K562 (cell line): Measurements from ENCODE around the gene CILP. TPM values are rescaled to one million over a fixed set of nuclear protein-coding genes. Genes with fewer than 3 reads are reported as not detected.

Experiments
- ATF6 ChIP-seq: sonication (generic); formaldehyde crosslinking; IDR thresholded peaks from 2 replicates; pipeline ENCODE4 v1.4.0; 2020; ENCODE audit warnings: mild to moderate bottlenecking, missing genetic modification reagents
- GATA2 ChIP-seq: sonication (generic); formaldehyde crosslinking; IDR thresholded peaks from 2 replicates; pipeline ENCODE4 v1.4.0; 2020; ENCODE audit warnings: mild to moderate bottlenecking, missing genetic modification reagents
- HNRNPL ChIP-seq: fragments of 200-400 bp; formaldehyde crosslinking; IDR thresholded peaks from 2 replicates; pipeline ENCODE4 v1.6.1; 2017; ENCODE audit warnings: low read depth, mild to moderate bottlenecking, low read length
- HNRNPLL ChIP-seq: fragments of 200-400 bp; formaldehyde crosslinking; IDR thresholded peaks from 2 replicates; pipeline ENCODE4 v1.6.1; 2017; ENCODE audit warnings: low read length, low read depth, mild to moderate bottlenecking; ENCODE audit not compliant: poor library complexity, severe bottlenecking
- L3MBTL2 ChIP-seq: fragments of 450-650 bp; IDR thresholded peaks from 2 replicates; pipeline ENCODE4 v1.6.1; 2016; ENCODE audit warnings: mild to moderate bottlenecking, moderate library complexity
- MBD2 ChIP-seq: sonication (generic); IDR thresholded peaks from 2 replicates; pipeline ENCODE4 v1.6.1; 2016; ENCODE audit warnings: low read depth, borderline replicate concordance
- MTA2 ChIP-seq: fragments of 450-650 bp; IDR thresholded peaks from 2 replicates; pipeline ENCODE4 v1.6.1; 2016; ENCODE audit warnings: low read depth
- NCOA6 ChIP-seq: fragments of 450-650 bp; IDR thresholded peaks from 2 replicates; pipeline ENCODE4 v1.6.1; 2017; ENCODE audit warnings: mild to moderate bottlenecking
- NR2C1 ChIP-seq, 2 experiments: fragments of 450-650 bp; IDR thresholded peaks; 2 replicates each; pipeline ENCODE4 v1.6.1; 2017; ENCODE audit warnings: mild to moderate bottlenecking in 2 of 2, antibody characterized with exemption in 1 of 2, inconsistent platforms in 1 of 2, missing compliant biosample characterization in 1 of 2, missing genetic modification characterization in 1 of 2
- NR2C2 ChIP-seq, 2 experiments: fragments of 200-800 bp in 1 of 2; sonication (Bioruptor generic) in 1 of 2; sonication (generic) in 1 of 2; formaldehyde crosslinking in 1 of 2; IDR thresholded peaks; 2 replicates each; pipeline versions ENCODE4 v1.6.1 to v1.8.0; 2016 to 2022; ENCODE audit warnings: mild to moderate bottlenecking in 1 of 2, missing compliant biosample characterization in 1 of 2, missing genetic modification characterization in 1 of 2, missing genetic modification reagents in 1 of 2
- PHF8 ChIP-seq: fragments of 200-600 bp; sonication (generic); IDR thresholded peaks from 2 replicates; pipeline ENCODE4 v1.6.1; 2012; ENCODE audit warnings: mixed run types, mild to moderate bottlenecking, inconsistent platforms, low read length, moderate library complexity, borderline replicate concordance
- POLR2A ChIP-seq: fragments of 450-650 bp; conservative IDR thresholded peaks from 2 replicates; pipeline ENCODE4 v1.6.1; 2016
- TARDBP ChIP-seq: fragments of 450-650 bp; IDR thresholded peaks from 2 replicates; pipeline ENCODE4 v1.6.1; 2016
- ZNF143 ChIP-seq: sonication (generic); formaldehyde crosslinking; IDR thresholded peaks from 2 replicates; pipeline ENCODE4 v1.9.0; 2022; ENCODE audit warnings: mild to moderate bottlenecking, missing genetic modification reagents
- ZNF184 ChIP-seq: sonication (generic); formaldehyde crosslinking; IDR thresholded peaks from 2 replicates; pipeline ENCODE4 v1.5.0; 2020; ENCODE audit warnings: missing genetic modification reagents
- ZNF668 ChIP-seq: fragments of 250-450 bp; sonication (Bioruptor Pico); IDR thresholded peaks from 2 replicates; pipeline ENCODE4 v1.8.0; 2022; ENCODE audit warnings: mild to moderate bottlenecking, inconsistent platforms
- polyA plus RNA-seq, 8 experiments: library from polyadenylated mRNA; depleted of rRNA in 4 of 8; stranded (reverse) in 5 of 8; unstranded in 3 of 8; fragments of >200 nt; fragmentation: Nextera tagmentation in 2 of 8; fragmentation: Illumina TruSeq in 1 of 8; extraction: Ambion mirVana in 2 of 8; extraction: Trizol in 1 of 8; gene quantifications; 2 replicates each; pipeline versions ENCODE4 v1.2.1 to v1.2.3, GENCODE V29; 2011 to 2014; ENCODE audit warnings: inconsistent platforms in 1 of 8, missing spikeins in 1 of 8
- total RNA-seq, 7 experiments: library from RNA; depleted of rRNA in 6 of 7; stranded (reverse); fragments of >200 nt in 6 of 7; fragmentation: Illumina TruSeq in 2 of 7; extraction: Trizol in 2 of 7; gene quantifications; 2 replicates each; pipeline versions ENCODE4 v1.2.1 to v1.2.3, GENCODE V29; 2011 to 2021; ENCODE audit warnings: low replicate concordance in 1 of 7
- TF ChIP-seq, protein P1 (sequence below): fragments of 450-650 bp; IDR thresholded peaks from 2 replicates; pipeline ENCODE4 v1.6.1; 2016
- TF ChIP-seq, protein P2 (sequence below), 2 experiments: fragments of 450-650 bp; conservative IDR thresholded peaks; 2 replicates each; pipeline ENCODE4 v1.6.1; 2017; ENCODE audit warnings: mild to moderate bottlenecking in 2 of 2, moderate library complexity in 2 of 2
- TF ChIP-seq, protein P3 (sequence below): sonication (generic); formaldehyde crosslinking; IDR thresholded peaks from 2 replicates; pipeline ENCODE4 v1.8.0; 2022; ENCODE audit warnings: missing genetic modification reagents, mild to moderate bottlenecking, moderate library complexity, borderline replicate concordance

CILP gene
- total and polyA plus RNA-seq, 9 of the 15 experiments (the other 6 are each of a cell fraction or from before 2014, with no cell fraction given) = 0.03 TPM; not detected in 8

- TF ChIP-seq NR2C2 (CRISPR knock-in tag; IDR thresholded peaks at IDR 0.05) = peak; percentile 94
- peak; percentile 99 for TF ChIP-seq NR2C2 (tag; IDR thresholded peaks at IDR 0.05)
- no peak for TF ChIP-seq MTA2
- TF ChIP-seq HNRNPL = peak; percentile 92
- no peak for TF ChIP-seq ZNF668 (CRISPR knock-in tag)
- no peak for TF ChIP-seq GATA2
- TF ChIP-seq NCOA6 = no peak
- peak; percentile 79 for TF ChIP-seq POLR2A
- TF ChIP-seq ZNF184 (CRISPR knock-in tag) = no peak
- peak; percentile 86 for TF ChIP-seq PHF8
- TF ChIP-seq ATF6 (CRISPR knock-in tag) = no peak
- TF ChIP-seq, protein P1, sequence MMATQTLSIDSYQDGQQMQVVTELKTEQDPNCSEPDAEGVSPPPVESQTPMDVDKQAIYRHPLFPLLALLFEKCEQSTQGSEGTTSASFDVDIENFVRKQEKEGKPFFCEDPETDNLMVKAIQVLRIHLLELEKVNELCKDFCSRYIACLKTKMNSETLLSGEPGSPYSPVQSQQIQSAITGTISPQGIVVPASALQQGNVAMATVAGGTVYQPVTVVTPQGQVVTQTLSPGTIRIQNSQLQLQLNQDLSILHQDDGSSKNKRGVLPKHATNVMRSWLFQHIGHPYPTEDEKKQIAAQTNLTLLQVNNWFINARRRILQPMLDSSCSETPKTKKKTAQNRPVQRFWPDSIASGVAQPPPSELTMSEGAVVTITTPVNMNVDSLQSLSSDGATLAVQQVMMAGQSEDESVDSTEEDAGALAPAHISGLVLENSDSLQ = no peak
- TF ChIP-seq, protein P2, sequence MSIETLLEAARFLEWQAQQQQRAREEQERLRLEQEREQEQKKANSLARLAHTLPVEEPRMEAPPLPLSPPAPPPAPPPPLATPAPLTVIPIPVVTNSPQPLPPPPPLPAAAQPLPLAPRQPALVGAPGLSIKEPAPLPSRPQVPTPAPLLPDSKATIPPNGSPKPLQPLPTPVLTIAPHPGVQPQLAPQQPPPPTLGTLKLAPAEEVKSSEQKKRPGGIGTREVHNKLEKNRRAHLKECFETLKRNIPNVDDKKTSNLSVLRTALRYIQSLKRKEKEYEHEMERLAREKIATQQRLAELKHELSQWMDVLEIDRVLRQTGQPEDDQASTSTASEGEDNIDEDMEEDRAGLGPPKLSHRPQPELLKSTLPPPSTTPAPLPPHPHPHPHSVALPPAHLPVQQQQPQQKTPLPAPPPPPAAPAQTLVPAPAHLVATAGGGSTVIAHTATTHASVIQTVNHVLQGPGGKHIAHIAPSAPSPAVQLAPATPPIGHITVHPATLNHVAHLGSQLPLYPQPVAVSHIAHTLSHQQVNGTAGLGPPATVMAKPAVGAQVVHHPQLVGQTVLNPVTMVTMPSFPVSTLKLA (conservative IDR thresholded peaks at IDR 0.05) = peak; percentile 83 to 86
- TF ChIP-seq ZNF143 (CRISPR knock-in tag) = peak; percentile 90
- peak; percentile 96 for TF ChIP-seq NR2C1 (IDR thresholded peaks at IDR 0.05)
- peak; percentile 98 for TF ChIP-seq NR2C1 (tag; IDR thresholded peaks at IDR 0.05)
- peak; percentile 40; the same call in 1 of the 2 replicates for TF ChIP-seq MBD2
- TF ChIP-seq L3MBTL2 = peak; percentile 80
- TF ChIP-seq, protein P3, sequence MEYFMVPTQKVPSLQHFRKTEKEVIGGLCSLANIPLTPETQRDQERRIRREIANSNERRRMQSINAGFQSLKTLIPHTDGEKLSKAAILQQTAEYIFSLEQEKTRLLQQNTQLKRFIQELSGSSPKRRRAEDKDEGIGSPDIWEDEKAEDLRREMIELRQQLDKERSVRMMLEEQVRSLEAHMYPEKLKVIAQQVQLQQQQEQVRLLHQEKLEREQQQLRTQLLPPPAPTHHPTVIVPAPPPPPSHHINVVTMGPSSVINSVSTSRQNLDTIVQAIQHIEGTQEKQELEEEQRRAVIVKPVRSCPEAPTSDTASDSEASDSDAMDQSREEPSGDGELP (CRISPR knock-in tag) = no peak
- peak; percentile 19 for TF ChIP-seq HNRNPLL
- no peak for TF ChIP-seq TARDBP
These were observed 26.2 kb downstream of the CILP start, which contains the start of gene CLPX (continued) for GRCh38 chr15:65184868-65185717.
